Umbilical cord (tissue), 2 donors: ENCODE measurements around the gene MPIG6B. TPM values are rescaled to one million over a fixed set of nuclear protein-coding genes. Genes with fewer than 3 reads are reported as not detected.
A peak's percentile ranks its signal among the peaks of the same experiment; 100 is the strongest.

Experiments
- DNase-seq: peaks from one replicate; pipeline ENCODE4 v3.0.0-alpha.2; 2015; ENCODE audit warnings: low spot score
- total RNA-seq: library from RNA; depleted of rRNA; stranded (reverse); fragments of >200 nt; gene quantifications from one replicate; pipeline ENCODE4 v1.2.3, GENCODE V29; 2014; ENCODE audit warnings: low replicate concordance; ENCODE audit not compliant: insufficient read depth

The MPIG6B gene
- total RNA-seq, 1 donor from 2014 or later = 3.1 TPM

GRCh38 chr6:31736768-31737314 is 13.7 kb downstream of the MPIG6B start:
- DNase-seq = no peak

GRCh38 chr6:31737315-31737990 is 14.3 kb downstream of the MPIG6B start:
- peak; percentile 66 for DNase-seq

GRCh38 chr6:31737991-31738979 is 15.1 kb downstream of the MPIG6B start:
- peak; percentile 93 for DNase-seq

- DNase-seq = peak; percentile 100
Observed at GRCh38 chr6:31739639-31740396, 16.6 kb downstream of the MPIG6B start, which contains the start of gene MSH5. Gene MSH5 (plus strand): TSS chr6:31740005. CDS start chr6:31740467, 462 bp downstream.

DNA sequence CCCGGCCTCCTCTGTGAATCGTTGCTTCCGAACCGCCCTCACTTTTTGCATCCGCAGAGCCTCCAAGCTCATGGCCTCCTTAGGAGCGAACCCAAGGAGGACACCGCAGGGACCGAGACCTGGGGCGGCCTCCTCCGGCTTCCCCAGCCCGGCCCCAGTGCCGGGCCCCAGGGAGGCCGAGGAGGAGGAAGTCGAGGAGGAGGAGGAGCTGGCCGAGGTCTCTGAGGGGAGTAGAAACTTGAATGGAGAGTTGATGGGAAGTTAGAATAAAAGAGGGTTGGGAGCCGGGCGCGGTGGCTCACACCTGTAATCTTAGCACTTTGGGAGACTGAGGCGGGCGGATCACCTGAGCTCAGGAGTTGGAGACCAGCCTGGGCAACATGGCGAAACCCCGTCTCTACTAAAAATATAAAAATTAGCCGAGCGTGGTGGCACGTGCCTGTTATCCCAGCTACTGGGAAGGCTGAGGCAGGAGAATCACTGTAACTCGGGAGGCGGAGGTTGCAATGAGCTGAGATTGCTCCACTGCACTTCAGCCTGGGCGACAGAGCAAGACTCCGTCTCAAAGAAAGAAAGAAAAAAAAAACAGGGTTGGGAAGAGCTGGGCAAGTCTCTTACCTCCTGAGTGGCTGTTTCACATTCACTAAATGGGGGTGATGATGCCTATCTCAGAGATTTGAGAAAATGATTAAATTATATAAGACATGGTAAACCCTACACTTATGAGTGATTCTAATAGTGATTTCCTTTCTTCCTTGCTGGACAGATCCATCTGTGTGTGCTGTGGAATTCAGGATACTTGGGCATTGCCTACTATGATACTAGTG is 17.4 kb downstream of the MPIG6B start:
- DNase-seq = no peak

DNA sequence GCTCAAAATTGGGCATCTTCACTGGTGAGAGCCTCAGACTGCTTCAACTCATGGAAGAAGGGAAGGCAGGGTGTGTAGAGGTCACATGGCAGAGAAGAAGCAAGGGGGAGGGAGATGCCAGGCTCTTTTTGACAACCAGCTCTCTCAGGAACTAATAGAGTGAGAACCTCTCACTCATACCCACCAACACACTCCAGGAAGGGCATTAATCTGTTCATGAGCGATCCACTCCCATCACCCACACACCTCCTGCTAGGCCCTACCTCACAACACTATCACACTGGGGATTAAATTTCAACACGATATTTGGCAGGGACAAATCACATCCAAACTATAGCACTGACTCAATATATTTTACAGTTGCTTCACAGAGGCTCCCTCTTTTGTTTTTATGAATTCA is 18.6 kb downstream of the MPIG6B start:
- no peak for DNase-seq

DNA sequence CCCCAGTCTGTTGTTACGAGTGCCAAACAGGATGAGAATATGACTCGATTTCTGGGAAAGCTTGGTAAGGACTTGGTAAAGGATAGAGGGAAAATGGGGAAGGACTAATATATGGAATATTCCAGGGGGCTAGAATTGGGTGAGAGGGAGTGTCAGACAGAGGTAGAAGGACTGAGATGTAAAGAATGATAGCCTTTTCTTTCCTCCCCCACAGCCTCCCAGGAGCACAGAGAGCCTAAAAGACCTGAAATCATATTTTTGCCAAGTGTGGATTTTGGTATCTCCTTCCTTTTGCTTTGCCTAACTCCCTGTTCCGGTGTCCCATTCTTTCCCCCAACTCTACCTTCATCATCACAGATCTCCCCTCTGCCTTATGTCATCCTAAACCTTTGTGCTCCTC is 19.7 kb downstream of the MPIG6B start:
- no peak for DNase-seq

DNA sequence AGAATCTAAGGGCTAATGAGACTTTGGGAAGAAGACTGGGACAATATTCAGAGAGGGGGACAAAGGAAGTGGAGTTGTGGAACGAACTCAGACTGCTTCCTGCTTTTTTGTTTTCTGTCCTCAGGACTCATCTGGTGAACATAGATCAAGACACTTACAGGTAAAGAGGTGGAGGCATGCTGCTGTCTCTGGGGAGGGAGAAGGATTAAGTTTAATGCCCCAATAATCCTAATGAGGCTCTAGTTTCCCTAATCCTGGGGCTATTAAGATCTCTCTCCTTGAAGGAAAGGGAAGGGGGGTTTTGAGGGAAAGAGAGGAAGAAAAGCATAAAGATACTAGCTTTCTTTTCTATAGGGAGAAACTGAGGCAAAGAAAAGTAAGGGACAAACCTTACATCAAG is 21.2 kb downstream of the MPIG6B start:
- DNase-seq = no peak

GRCh38 chr6:31749301-31750036 is 26.3 kb downstream of the MPIG6B start:
- DNase-seq = no peak

GRCh38 chr6:31750411-31751022 is 27.3 kb downstream of the MPIG6B start:
- DNase-seq = no peak

- DNase-seq = no peak
Observed at GRCh38 chr6:31752739-31753319, 29.7 kb downstream of the MPIG6B start.

DNA sequence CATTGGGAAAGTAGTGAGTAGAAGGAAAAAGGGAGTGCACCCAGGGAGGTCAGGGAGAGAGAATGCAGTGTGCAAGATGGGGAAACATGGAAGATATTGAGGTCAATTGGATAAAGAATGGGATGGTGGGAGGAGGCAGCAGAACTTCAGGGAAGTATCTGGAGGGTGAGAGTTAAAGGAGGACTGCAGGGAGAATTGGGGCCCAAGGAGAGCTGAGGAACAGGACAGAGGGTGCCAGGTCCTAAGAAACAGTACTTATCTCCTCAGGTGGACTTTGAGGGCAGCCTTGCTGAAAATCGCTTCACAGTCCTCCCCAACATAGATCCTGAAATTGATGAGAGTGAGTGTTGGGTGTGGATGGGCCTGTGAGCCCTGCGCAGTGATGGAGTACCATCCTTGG is 35.1 kb downstream of the MPIG6B start:
- no peak for DNase-seq

- no peak for DNase-seq
Observed at GRCh38 chr6:31760790-31761189, 37.6 kb downstream of the MPIG6B start.

GRCh38 chr6:31761343-31761742 is 38.2 kb downstream of the MPIG6B start:
- no peak for DNase-seq

DNA sequence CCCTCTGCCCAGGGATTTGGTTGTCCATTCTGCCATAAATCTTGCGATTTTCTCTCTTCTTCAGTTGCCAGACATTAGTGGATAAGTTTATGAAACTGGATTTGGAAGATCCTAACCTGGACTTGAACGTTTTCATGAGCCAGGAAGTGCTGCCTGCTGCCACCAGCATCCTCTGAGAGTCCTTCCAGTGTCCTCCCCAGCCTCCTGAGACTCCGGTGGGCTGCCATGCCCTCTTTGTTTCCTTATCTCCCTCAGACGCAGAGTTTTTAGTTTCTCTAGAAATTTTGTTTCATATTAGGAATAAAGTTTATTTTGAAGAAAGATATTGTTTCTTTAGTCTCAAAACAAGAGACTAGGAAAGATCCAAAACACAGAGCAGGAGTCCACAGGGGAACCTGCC is 39.2 kb downstream of the MPIG6B start, which contains the start of gene SAPCD1:
Gene SAPCD1 (plus strand): TSS at position 301 of the 400 bp plus-strand sequence. CDS start 399 bp downstream, outside the sequence.
- no peak for DNase-seq

DNA sequence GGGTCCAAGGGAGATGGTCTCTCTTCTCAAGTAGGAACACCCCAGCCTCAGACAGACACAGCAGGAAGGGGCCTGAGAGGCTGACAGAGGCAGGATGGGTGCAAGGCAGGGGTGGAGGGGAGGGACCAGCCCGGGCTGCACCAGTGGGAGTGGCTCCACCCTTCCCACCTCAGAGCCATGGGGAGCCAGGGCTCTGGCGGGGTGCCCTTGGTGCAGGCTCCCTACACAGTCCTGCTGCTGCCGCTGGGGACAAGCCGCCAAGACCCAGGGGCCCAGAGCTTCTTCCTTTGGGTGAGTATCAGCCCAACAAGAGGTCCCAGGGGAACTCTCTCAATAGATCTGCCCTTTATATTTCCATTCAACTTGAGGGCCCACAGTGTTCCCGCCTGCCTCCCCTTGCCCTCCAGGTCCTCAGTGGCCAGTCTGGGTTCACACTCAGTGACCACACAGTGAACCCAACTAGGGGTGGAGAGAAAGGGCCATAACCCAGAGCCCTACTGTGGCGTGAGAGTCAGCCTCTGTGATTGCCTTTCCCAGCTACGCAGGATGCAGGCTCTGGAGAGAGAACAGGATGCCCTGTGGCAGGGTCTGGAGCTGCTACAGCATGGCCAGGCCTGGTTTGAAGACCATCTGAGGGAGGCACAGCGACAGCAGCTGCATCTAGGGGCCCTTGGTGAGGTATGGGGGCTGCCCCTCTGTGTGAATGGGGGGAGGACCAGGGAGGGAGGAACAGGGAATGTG is 39.9 kb downstream of the MPIG6B start:
- DNase-seq = peak; percentile 15

GRCh38 chr6:31763619-31763940 is 40.4 kb downstream of the MPIG6B start:
- DNase-seq = peak; percentile 88

DNA sequence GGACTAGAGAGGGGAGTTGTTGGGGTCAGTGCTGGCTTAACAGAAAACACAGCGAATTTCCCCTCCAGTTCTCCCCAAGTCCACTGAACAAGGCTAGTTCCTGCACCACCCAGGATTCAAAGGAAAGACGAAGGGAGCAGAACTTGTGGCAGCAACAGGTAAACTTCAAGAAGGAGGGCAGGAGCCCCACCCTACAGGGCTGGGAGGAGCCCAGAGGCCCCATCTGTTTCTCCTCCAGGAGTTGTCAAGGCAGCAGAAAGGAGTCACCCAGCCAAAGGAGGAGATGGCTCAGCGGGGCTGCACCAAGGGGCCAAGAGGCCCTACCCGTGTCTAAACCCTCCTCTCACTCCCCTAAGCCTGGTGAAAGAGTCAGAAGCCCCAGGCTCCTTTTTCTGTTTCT is 41.0 kb downstream of the MPIG6B start:
- DNase-seq = peak; percentile 55

GRCh38 chr6:31765559-31765909 is 42.4 kb downstream of the MPIG6B start:
- DNase-seq = no peak
